Ishikawa (cell line): Measurements from ENCODE around the gene PRPH.

Experiments used
- CEBPB ChIP-seq: IDR thresholded peaks from 2 replicates; pipeline ENCODE4 v1.6.1; 2012
- CREB1 ChIP-seq: IDR thresholded peaks from 2 replicates; pipeline ENCODE4 v1.6.1; 2012; ENCODE audit warnings: low read depth
- EGR1 ChIP-seq: IDR thresholded peaks from 2 replicates; pipeline ENCODE4 v1.6.1; 2012
- EP300 ChIP-seq: IDR thresholded peaks from 2 replicates; pipeline ENCODE4 v1.6.1; 2012; ENCODE audit warnings: borderline replicate concordance
- FOXM1 ChIP-seq: IDR thresholded peaks from 2 replicates; pipeline ENCODE4 v1.6.1; 2012; ENCODE audit warnings: low read depth, borderline replicate concordance
- MAX ChIP-seq: IDR thresholded peaks from 2 replicates; pipeline ENCODE4 v1.6.1; 2012
- NFIC ChIP-seq: IDR thresholded peaks from 2 replicates; pipeline ENCODE4 v1.6.1; 2012
- RAD21 ChIP-seq: IDR thresholded peaks from 2 replicates; pipeline ENCODE4 v1.6.1; 2012; ENCODE audit warnings: low read depth
- TAF1 ChIP-seq: IDR thresholded peaks from 2 replicates; pipeline ENCODE4 v1.6.1; 2012; ENCODE audit warnings: low read depth, mild to moderate bottlenecking
- TCF12 ChIP-seq: IDR thresholded peaks from 2 replicates; pipeline ENCODE4 v1.6.1; 2012; ENCODE audit warnings: low read depth
- TEAD4 ChIP-seq: IDR thresholded peaks from 2 replicates; pipeline ENCODE4 v1.6.1; 2012
- USF1 ChIP-seq: IDR thresholded peaks from 2 replicates; pipeline ENCODE4 v1.6.1; 2012
- YY1 ChIP-seq: IDR thresholded peaks from 2 replicates; pipeline ENCODE4 v1.6.1; 2012; ENCODE audit warnings: low read depth
- ZBTB7A ChIP-seq: IDR thresholded peaks from 2 replicates; pipeline ENCODE4 v1.6.1; 2012; ENCODE audit warnings: low read depth
- TF ChIP-seq, protein P1 (sequence below): IDR thresholded peaks from 2 replicates; pipeline ENCODE4 v1.6.1; 2012; ENCODE audit warnings: low read depth, mild to moderate bottlenecking

The PRPH gene

DNA sequence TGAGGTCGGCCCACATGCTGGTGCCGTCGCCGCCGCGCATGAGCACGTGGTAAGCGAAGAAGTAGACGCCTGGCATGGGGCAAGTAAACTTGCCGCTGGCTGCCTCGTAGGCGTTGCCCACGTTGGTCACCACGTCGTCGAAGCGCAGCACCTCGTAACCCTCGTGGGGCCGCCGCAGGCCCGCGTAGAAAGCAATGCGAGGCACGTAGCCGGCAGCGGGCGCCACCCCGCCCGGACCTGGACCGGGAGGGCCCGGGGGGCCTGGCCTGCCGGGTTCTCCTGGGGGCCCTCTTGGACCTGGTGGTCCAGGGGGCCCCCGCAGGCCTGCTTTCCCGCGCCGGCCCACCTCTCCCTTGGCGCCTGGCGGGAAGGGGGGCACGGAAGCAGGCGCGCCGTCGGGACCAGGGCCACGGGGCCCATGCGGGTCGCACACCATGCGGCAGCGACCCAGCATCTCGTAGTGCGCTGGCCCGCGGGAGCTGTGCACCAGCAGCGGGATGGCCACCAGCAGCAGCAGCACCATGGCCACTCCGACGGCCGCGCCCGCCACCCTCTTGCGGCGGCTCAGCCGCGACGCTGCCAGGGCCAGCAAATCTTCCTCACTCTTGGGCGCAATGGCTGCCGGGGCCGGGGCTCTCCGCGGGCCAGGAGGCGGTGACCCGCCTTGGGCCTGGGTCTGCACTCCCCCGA, 41.2 kb downstream of the PRPH start:
- TF ChIP-seq RAD21 = no peak
- TF ChIP-seq EP300 = no peak
- TF ChIP-seq ZBTB7A = no peak
- TF ChIP-seq, protein P1, sequence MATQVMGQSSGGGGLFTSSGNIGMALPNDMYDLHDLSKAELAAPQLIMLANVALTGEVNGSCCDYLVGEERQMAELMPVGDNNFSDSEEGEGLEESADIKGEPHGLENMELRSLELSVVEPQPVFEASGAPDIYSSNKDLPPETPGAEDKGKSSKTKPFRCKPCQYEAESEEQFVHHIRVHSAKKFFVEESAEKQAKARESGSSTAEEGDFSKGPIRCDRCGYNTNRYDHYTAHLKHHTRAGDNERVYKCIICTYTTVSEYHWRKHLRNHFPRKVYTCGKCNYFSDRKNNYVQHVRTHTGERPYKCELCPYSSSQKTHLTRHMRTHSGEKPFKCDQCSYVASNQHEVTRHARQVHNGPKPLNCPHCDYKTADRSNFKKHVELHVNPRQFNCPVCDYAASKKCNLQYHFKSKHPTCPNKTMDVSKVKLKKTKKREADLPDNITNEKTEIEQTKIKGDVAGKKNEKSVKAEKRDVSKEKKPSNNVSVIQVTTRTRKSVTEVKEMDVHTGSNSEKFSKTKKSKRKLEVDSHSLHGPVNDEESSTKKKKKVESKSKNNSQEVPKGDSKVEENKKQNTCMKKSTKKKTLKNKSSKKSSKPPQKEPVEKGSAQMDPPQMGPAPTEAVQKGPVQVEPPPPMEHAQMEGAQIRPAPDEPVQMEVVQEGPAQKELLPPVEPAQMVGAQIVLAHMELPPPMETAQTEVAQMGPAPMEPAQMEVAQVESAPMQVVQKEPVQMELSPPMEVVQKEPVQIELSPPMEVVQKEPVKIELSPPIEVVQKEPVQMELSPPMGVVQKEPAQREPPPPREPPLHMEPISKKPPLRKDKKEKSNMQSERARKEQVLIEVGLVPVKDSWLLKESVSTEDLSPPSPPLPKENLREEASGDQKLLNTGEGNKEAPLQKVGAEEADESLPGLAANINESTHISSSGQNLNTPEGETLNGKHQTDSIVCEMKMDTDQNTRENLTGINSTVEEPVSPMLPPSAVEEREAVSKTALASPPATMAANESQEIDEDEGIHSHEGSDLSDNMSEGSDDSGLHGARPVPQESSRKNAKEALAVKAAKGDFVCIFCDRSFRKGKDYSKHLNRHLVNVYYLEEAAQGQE = no peak
- no peak for TF ChIP-seq TCF12
- TF ChIP-seq TAF1 = no peak
- no peak for TF ChIP-seq YY1
- no peak for TF ChIP-seq MAX
- no peak for TF ChIP-seq EGR1
- TF ChIP-seq CREB1 = no peak
- no peak for TF ChIP-seq FOXM1
- TF ChIP-seq NFIC = no peak
- TF ChIP-seq USF1 = no peak
- TF ChIP-seq TEAD4 = no peak

DNA sequence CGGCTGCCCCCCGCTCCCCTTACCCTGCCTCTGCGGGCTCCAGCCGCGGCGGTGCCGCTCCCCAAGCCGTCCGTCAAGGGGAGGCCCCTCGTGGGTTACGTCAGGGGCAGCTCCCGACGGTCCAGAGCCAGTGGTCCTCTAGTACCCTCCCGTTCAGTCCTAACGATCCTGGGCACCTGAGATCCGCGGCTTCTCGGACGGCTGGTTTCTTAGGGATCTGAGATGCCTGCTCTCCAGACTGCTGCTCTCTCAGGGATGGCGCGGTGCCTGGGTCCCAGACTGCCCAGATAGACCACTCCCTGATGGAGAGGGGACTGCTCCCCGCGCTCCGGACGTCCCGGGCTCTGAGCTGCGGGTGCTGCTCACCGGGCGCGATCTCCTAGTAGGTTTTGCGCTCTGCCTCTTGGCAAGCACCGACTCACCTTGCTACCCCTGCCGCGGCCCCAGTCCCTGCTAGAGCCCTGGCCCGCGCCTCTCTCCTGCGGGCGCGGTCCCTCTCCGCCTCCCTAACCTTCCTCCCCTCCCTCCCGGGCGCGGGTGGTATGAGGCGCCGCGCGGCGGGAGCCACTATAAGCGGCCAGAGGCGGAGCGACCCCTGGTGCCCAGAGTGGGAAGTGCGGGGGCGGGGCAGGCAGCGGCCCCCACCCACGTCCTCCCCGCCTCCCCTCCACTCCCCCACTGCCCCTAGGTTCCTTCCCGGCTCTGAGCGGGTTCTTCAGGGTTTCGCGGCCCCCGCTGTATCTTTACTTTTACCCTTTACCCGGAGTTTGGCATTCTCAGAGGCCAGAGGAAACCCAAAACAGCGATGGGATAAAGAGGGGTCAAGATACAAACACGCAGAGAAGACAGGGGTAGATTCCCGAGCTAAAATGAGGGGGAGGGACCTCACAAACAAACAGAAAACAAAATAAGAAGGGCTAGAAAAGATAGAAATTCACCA, 42.0 kb downstream of the PRPH start, which contains the start of gene C1QL4:
Gene C1QL4 (minus strand): TSS at position 544 of the 940 bp plus-strand sequence. CDS start 711 bp downstream, outside the sequence.
- 0 out of 2 replicates have a peak, but pooled peaks have one; percentile 34 for TF ChIP-seq YY1
- TF ChIP-seq RAD21 = peak; percentile 60
- peak; percentile 91 for TF ChIP-seq EGR1
- TF ChIP-seq USF1 = no peak
- TF ChIP-seq TEAD4 = peak; percentile 58
- peak; percentile 88 for TF ChIP-seq ZBTB7A
- TF ChIP-seq CREB1 = no peak
- TF ChIP-seq TAF1 = peak; percentile 42; the same call in 1 of the 2 replicates
- TF ChIP-seq NFIC = peak; percentile 49; the same call in 1 of the 2 replicates
- no peak for TF ChIP-seq FOXM1
- TF ChIP-seq, protein P1 = no peak
- TF ChIP-seq CEBPB = no peak
- peak; percentile 33; the same call in 1 of the 2 replicates for TF ChIP-seq TCF12
- no peak for TF ChIP-seq EP300
- TF ChIP-seq MAX = peak; percentile 75

DNA sequence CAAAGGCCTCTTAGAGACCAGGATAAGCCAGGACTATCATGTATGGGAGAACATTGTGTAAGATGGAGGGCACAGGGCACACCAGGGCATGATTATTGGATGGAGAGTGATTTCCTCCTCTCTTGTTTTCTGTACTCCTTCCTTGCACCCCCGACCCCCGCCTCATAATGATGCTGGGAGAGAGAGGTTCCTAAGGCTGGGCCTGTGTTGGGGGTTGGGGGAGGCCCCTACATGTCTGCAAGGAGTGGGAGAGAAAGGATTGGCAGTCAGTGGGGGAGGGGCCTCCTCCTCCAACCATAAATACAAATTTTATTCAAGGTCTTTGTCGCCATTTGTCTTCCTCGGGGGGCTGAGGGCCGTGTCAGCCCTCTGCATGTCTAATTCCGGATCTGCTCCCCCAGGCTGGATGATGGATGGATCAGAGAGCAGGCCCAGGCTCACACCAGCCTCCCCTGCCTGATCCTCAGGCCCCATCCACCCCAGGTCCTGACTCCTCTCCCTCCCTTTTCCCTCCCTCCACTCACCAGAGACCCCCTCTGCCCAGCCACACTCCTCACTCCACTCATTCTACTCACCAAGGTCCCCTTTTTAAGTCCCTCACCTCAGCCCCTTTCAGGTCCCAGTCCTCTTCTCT, 44.0 kb downstream of the PRPH start:
- TF ChIP-seq USF1 (no peak), TCF12 (no peak), TAF1 (no peak), CEBPB (no peak), CREB1 (no peak), TEAD4 (no peak), EGR1 (no peak), YY1 (no peak), ZBTB7A (no peak), EP300 (no peak), FOXM1 (no peak), MAX (no peak), NFIC (no peak)
- TF ChIP-seq, protein P1 = no peak
